H9 (cell line): ENCODE results near the gene MAS1. TPM values are rescaled to one million over a fixed set of nuclear protein-coding genes. Genes with fewer than 3 reads are reported as not detected.

Experiments used
- DNase-seq: peaks from one replicate; pipeline ENCODE4 v3.0.0-alpha.2; 2017
- H2AFZ ChIP-seq: one replicate; pipeline ENCODE4 v1.6.1; 2013; ENCODE audit warnings: mild to moderate bottlenecking, low read length, control low read depth, moderate library complexity
- H2AK5ac ChIP-seq: 2 replicates; pipeline ENCODE4 v1.6.1; 2013; ENCODE audit warnings: low read length, control low read depth, mixed read lengths; ENCODE audit not compliant: insufficient read length
- H2BK120ac ChIP-seq: one replicate; pipeline ENCODE4 v1.6.1; 2013; ENCODE audit warnings: low read depth, mild to moderate bottlenecking, low read length, control low read depth, inconsistent platforms; ENCODE audit not compliant: poor library complexity, severe bottlenecking
- H2BK12ac ChIP-seq: 2 replicates; pipeline ENCODE4 v1.6.1; 2013; ENCODE audit warnings: low read length, control low read depth, mixed read lengths, low read depth; ENCODE audit not compliant: insufficient read length
- H2BK15ac ChIP-seq: 2 replicates; pipeline ENCODE4 v1.6.1; 2013; ENCODE audit warnings: low read depth, low read length, control low read depth
- H2BK20ac ChIP-seq: one replicate; pipeline ENCODE4 v1.6.1; 2013; ENCODE audit warnings: low read depth, mild to moderate bottlenecking, low read length, control low read depth, inconsistent platforms; ENCODE audit not compliant: poor library complexity, severe bottlenecking
- H2BK5ac ChIP-seq: 2 replicates; pipeline ENCODE4 v1.6.1; 2013; ENCODE audit warnings: low read length, control low read depth, mixed read lengths; ENCODE audit not compliant: insufficient read length
- H3K14ac ChIP-seq: 2 replicates; pipeline ENCODE4 v1.6.1; 2013; ENCODE audit warnings: low read length, control low read depth; ENCODE audit not compliant: insufficient read depth
- H3K18ac ChIP-seq: 2 replicates; pipeline ENCODE4 v1.6.1; 2013; ENCODE audit warnings: low read depth, mild to moderate bottlenecking, mixed read lengths, low read length, control low read depth; ENCODE audit not compliant: insufficient read length
- H3K23ac ChIP-seq: 2 replicates; pipeline ENCODE4 v1.6.1; 2013; ENCODE audit warnings: low read length, control low read depth, mixed read lengths, low read depth; ENCODE audit not compliant: insufficient read length
- H3K23me2 ChIP-seq: 2 replicates; pipeline ENCODE4 v1.6.1; 2013; ENCODE audit warnings: low read depth, mild to moderate bottlenecking, mixed read lengths, low read length, control low read depth; ENCODE audit not compliant: insufficient read length, poor library complexity, severe bottlenecking
- H3K27ac ChIP-seq: 2 replicates; pipeline ENCODE4 v1.5.1; 2013; ENCODE audit warnings: low read length, control low read depth, mixed read lengths, low read depth; ENCODE audit not compliant: insufficient read length
- H3K27me3 ChIP-seq: 2 replicates; pipeline ENCODE4 v1.6.1; 2013; ENCODE audit warnings: low read length, control low read depth, inconsistent platforms; ENCODE audit not compliant: insufficient read depth
- H3K4ac ChIP-seq: 2 replicates; pipeline ENCODE4 v1.6.1; 2013; ENCODE audit warnings: low read depth, mild to moderate bottlenecking, control low read depth, inconsistent platforms, low read length, moderate library complexity
- H3K4me1 ChIP-seq: 2 replicates; pipeline ENCODE4 v1.6.1; 2013; ENCODE audit warnings: low read length, control low read depth, inconsistent platforms; ENCODE audit not compliant: insufficient read depth
- H3K4me2 ChIP-seq: 2 replicates; pipeline ENCODE4 v1.6.1; 2013; ENCODE audit warnings: low read length, control low read depth, mixed read lengths; ENCODE audit not compliant: insufficient read length, insufficient read depth
- H3K56ac ChIP-seq: 2 replicates; pipeline ENCODE4 v1.6.1; 2013; ENCODE audit warnings: low read depth, mild to moderate bottlenecking, mixed read lengths, low read length, control low read depth; ENCODE audit not compliant: insufficient read length
- H3K79me1 ChIP-seq: 2 replicates; pipeline ENCODE4 v1.6.1; 2013; ENCODE audit warnings: low read depth, mild to moderate bottlenecking, moderate library complexity, low read length, control low read depth, inconsistent platforms; ENCODE audit not compliant: insufficient read depth, poor library complexity, severe bottlenecking
- H3K79me2 ChIP-seq: 2 replicates; pipeline ENCODE4 v1.6.1; 2013; ENCODE audit warnings: low read length, control low read depth, inconsistent platforms; ENCODE audit not compliant: insufficient read depth
- H3K9ac ChIP-seq: 2 replicates; pipeline ENCODE4 v1.6.1; 2013; ENCODE audit warnings: low read length, control low read depth, mixed read lengths; ENCODE audit not compliant: insufficient read length; ENCODE audit errors: extremely low read depth
- H3K9me3 ChIP-seq: one replicate; pipeline ENCODE4 v1.6.1; 2013; ENCODE audit warnings: low read depth, low read length, inconsistent platforms; ENCODE audit not compliant: control insufficient read depth
- H3T11ph ChIP-seq: one replicate; pipeline ENCODE4 v1.6.1; 2013; ENCODE audit warnings: mild to moderate bottlenecking, low read length, control low read depth, inconsistent platforms
- H4K20me1 ChIP-seq: one replicate; pipeline ENCODE4 v1.6.1; 2013; ENCODE audit not compliant: control insufficient read depth, insufficient read length, insufficient read depth
- H4K5ac ChIP-seq: 2 replicates; pipeline ENCODE4 v1.6.1; 2013; ENCODE audit warnings: low read depth, mild to moderate bottlenecking, mixed read lengths, low read length, control low read depth; ENCODE audit not compliant: insufficient read length
- H4K8ac ChIP-seq: replicated peaks from 2 replicates; pipeline ENCODE4 v1.6.1; 2013; ENCODE audit warnings: low read length, control low read depth, mixed read lengths, low read depth; ENCODE audit not compliant: insufficient read length
- H4K91ac ChIP-seq: 2 replicates; pipeline ENCODE4 v1.6.1; 2013; ENCODE audit warnings: low read depth, mild to moderate bottlenecking, moderate library complexity, mixed read lengths, low read length, control low read depth; ENCODE audit not compliant: insufficient read length
- H3K27ac Mint-ChIP-seq, 3 experiments: 2 replicates in 2 of 3; 3 replicates in 1 of 3; pipeline ENCODE4 v1.8.0; 2020 to 2021; ENCODE audit warnings: mixed read lengths in 3 of 3, mild to moderate bottlenecking in 1 of 3, moderate library complexity in 1 of 3
- H3K27me3 Mint-ChIP-seq: 2 replicates; pipeline ENCODE4 v1.8.0; 2021; ENCODE audit warnings: low read depth, mild to moderate bottlenecking, moderate library complexity, mixed read lengths
- H3K36me3 Mint-ChIP-seq, 3 experiments: 2 replicates in 2 of 3; 3 replicates in 1 of 3; pipeline ENCODE4 v1.8.0; 2020 to 2021; ENCODE audit warnings: low read depth in 3 of 3, mixed read lengths in 3 of 3; ENCODE audit not compliant: insufficient read depth in 1 of 3
- H3K4me1 Mint-ChIP-seq, 2 experiments: 2 replicates each; pipeline ENCODE4 v1.8.0; 2020; ENCODE audit warnings: mixed read lengths in 2 of 2
- H3K4me3 Mint-ChIP-seq, 2 experiments: 2 replicates in 1 of 2; 3 replicates in 1 of 2; pipeline ENCODE4 v1.8.0; 2020 to 2021; ENCODE audit warnings: mild to moderate bottlenecking in 2 of 2, mixed read lengths in 2 of 2, moderate library complexity in 1 of 2
- H3K9me3 Mint-ChIP-seq, 2 experiments: 2 replicates in 1 of 2; 3 replicates in 1 of 2; pipeline ENCODE4 v1.8.0; 2020; ENCODE audit warnings: mild to moderate bottlenecking in 2 of 2, mixed read lengths in 2 of 2, moderate library complexity in 1 of 2
- CTCF ChIP-seq: fragments of 200-600 bp; sonication (generic); conservative IDR thresholded peaks from 3 replicates; pipeline ENCODE4 v1.8.0; 2021; ENCODE audit warnings: antibody characterized with exemption, mild to moderate bottlenecking
- WGBS: extraction: QIAGEN DNeasy Blood & Tissue Kit; methylation state at CpG from one replicate; pipeline ENCODE4 v1.1.7; 2013; ENCODE audit warnings: missing lambda C conversion rate, low lambda C conversion rate, mixed read lengths; ENCODE audit not compliant: insufficient read length; ENCODE audit errors: extremely low coverage; 5-methylcytosine and 5-hydroxymethylcytosine counted together
- total RNA-seq: library from RNA; stranded (reverse); gene quantifications from 2 replicates; pipeline ENCODE4 v1.2.1, GENCODE V29; 2021

Gene MAS1
- total RNA-seq, 1 experiment from 2014 or later: 0.02 TPM

- H3K36me3 Mint-ChIP-seq: no peaks in the 10 kb centered on the region
- TF ChIP-seq CTCF: no peak
Measured at GRCh38 chr6:159898519-159898918, 7.7 kb downstream of the MAS1 start.

More at GRCh38 chr6:159898519-159898918, 7.7 kb downstream of the MAS1 start:
- peaks cover 0 to 5% of the 10 kb centered on the region in 2 experiments; a peak in 2 of 5 replicates for H3K9me3 Mint-ChIP-seq
- H2BK15ac ChIP-seq: no peak overlapping the region
- H3K27me3 ChIP-seq: no peaks in the 10 kb centered on the region
- H4K5ac ChIP-seq: no peak overlapping the region
- no peaks in the 10 kb centered on the region for H4K20me1 ChIP-seq
- no peak overlapping the region for H3K27ac ChIP-seq
- no peak overlapping the region for H3K4me3 Mint-ChIP-seq
- H3K23ac ChIP-seq: no peak overlapping the region
- no peak overlapping the region for H3T11ph ChIP-seq
- H3K27me3 Mint-ChIP-seq: peaks cover 5% of the 10 kb centered on the region
- no peaks in the 10 kb centered on the region for H3K9me3 ChIP-seq
- no peak overlapping the region for H2BK5ac ChIP-seq
- H4K8ac ChIP-seq: no peak overlapping the region
- no peaks in the 10 kb centered on the region for H3K79me1 ChIP-seq
- no peaks in the 10 kb centered on the region for H3K4me1 Mint-ChIP-seq
- H2BK12ac ChIP-seq: no peak overlapping the region
- no peak overlapping the region for H2AFZ ChIP-seq
- H3K27ac Mint-ChIP-seq: no peak overlapping the region
- H2BK20ac ChIP-seq: no peak overlapping the region
- H2AK5ac ChIP-seq: no peak overlapping the region
- H3K18ac ChIP-seq: no peak overlapping the region
- no peak overlapping the region for H3K4ac ChIP-seq
- H2BK120ac ChIP-seq: no peak overlapping the region
- no peak overlapping the region for H4K91ac ChIP-seq
- H3K4me2 ChIP-seq: no peak overlapping the region
- no peaks in the 10 kb centered on the region for H3K4me1 ChIP-seq
- no peak overlapping the region for H3K14ac ChIP-seq
- no CpG with 5 or more reads among the region's 1 CpG for WGBS
- no peak overlapping the region for H3K9ac ChIP-seq
- no peaks in the 10 kb centered on the region for H3K79me2 ChIP-seq
- H3K23me2 ChIP-seq: no peaks in the 10 kb centered on the region
- DNase-seq: no peak
- H3K56ac ChIP-seq: no peak overlapping the region
